Central memory CD8-positive, alpha-beta T cell (primary cell): Measurements from ENCODE around the gene AGO1.
"Not testable (repeated sequence)": the region's sequence is repeated elsewhere in the genome, so short reads cannot be mapped to it uniquely, and the experiment has no call there.

Experiments used
- ATAC-seq: fragments of 150-1000 bp; cut with Tn5 transposase; replicated peaks from 2 replicates; pipeline ENCODE4 v1.10.0; 2022; ENCODE audit warnings: mild to moderate bottlenecking, moderate FRiP score, moderate number of reproducible peaks; ENCODE audit not compliant: poor library complexity, severe bottlenecking; ENCODE audit errors: extremely low read depth
- DNase-seq, 2 donors: peaks; one replicate each; pipeline ENCODE4 v3.0.0; 2021; ENCODE audit warnings: low spot score in 2 of 2
- H3K27ac Mint-ChIP-seq: one replicate; pipeline ENCODE4 v1.8.0; 2022; ENCODE audit warnings: low read depth, mild to moderate bottlenecking, moderate library complexity, mixed read lengths
- H3K27me3 Mint-ChIP-seq: one replicate; pipeline ENCODE4 v1.8.0; 2022; ENCODE audit warnings: mixed read lengths
- H3K36me3 Mint-ChIP-seq: one replicate; pipeline ENCODE4 v1.8.0; 2022; ENCODE audit warnings: mild to moderate bottlenecking, moderate library complexity, mixed read lengths; ENCODE audit not compliant: insufficient read depth
- H3K4me1 Mint-ChIP-seq: one replicate; pipeline ENCODE4 v1.8.0; 2022; ENCODE audit warnings: mixed read lengths
- H3K4me3 Mint-ChIP-seq: one replicate; pipeline ENCODE4 v1.8.0; 2022; ENCODE audit warnings: mild to moderate bottlenecking, moderate library complexity, mixed read lengths
- H3K9me3 Mint-ChIP-seq: one replicate; pipeline ENCODE4 v1.8.0; 2022; ENCODE audit warnings: mixed read lengths

Gene AGO1

GRCh38 chr1:35971601-35972000, 88.6 kb downstream of the AGO1 start:
- Mint-ChIP-seq H3K9me3 (no peaks in the 10 kb centered on the region), H3K27me3 (no peaks in the 10 kb centered on the region), H3K4me3 (no peak overlapping the region), H3K36me3 (peaks cover 33% of the 10 kb centered on the region), H3K27ac (no peak overlapping the region), H3K4me1 (peaks cover 22% of the 10 kb centered on the region)
- ATAC-seq, result no peak
- no peak for DNase-seq

GRCh38 chr1:35972631-35973030, 89.6 kb downstream of the AGO1 start:
- not testable (repeated sequence) for DNase-seq, H3K4me3 Mint-ChIP-seq, ATAC-seq, H3K9me3 Mint-ChIP-seq, H3K27ac Mint-ChIP-seq, H3K27me3 Mint-ChIP-seq
- Mint-ChIP-seq H3K4me1 (peaks cover 20% of the 10 kb centered on the region), H3K36me3 (peaks cover 36% of the 10 kb centered on the region)

GRCh38 chr1:35980090-35980489, 97.1 kb downstream of the AGO1 start:
- no peaks in the 10 kb centered on the region for H3K27me3 Mint-ChIP-seq
- DNase-seq (no peak), ATAC-seq (no peak)
- H3K4me1 Mint-ChIP-seq, result peaks cover 4% of the 10 kb centered on the region
- H3K36me3 Mint-ChIP-seq, result peaks cover 37% of the 10 kb centered on the region
- no peak overlapping the region for H3K4me3 Mint-ChIP-seq
- no peak overlapping the region for H3K27ac Mint-ChIP-seq
- no peaks in the 10 kb centered on the region for H3K9me3 Mint-ChIP-seq
